Gastroesophageal sphincter (tissue), 3 donors: ENCODE data around the gene ALG12.

Experiments used
- CTCF ChIP-seq, 4 experiments: fragments of 200-600 bp in 2 of 4; fragments of 450-650 bp in 2 of 4; sonication (generic) in 1 of 4; IDR thresholded peaks; one replicate each; pipeline ENCODE4 v1.5.1; 2017 to 2019; ENCODE audit warnings: antibody characterized with exemption in 4 of 4, mild to moderate bottlenecking in 2 of 4, moderate library complexity in 2 of 4
- POLR2A ChIP-seq, 2 donors: fragments of 450-650 bp; IDR thresholded peaks; one replicate each; pipeline ENCODE4 v1.6.1; 2017; ENCODE audit warnings: antibody characterized with exemption in 2 of 2, mild to moderate bottlenecking in 2 of 2, moderate library complexity in 1 of 2

DNA sequence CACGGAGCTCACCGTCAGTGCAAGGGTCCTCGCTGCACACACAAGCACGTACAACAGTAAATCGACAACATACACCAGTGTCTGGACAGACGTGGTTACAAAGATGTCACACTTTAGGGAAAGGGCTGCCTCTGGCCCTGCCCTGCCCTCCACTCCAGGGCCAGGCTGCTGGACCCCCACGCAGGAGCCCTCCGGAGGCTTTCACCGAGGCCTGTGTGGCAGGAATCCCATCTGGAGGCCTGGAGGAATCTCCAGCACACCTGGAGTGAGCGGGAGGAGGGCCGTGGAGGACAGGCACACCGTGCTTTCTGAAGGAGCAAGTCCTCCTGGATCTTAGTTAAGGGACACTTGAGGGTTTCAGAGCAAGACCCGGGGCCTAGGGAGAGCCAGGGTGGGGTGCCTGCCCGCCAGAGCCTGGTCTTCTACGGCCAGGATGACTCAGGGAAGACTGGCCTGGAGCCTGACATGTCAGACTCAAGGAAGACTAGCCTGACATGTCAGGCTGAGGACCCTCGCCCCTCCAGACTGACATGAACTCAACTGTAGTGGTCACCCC lies 40.2 kb upstream of the ALG12 start:
- TF ChIP-seq POLR2A (IDR thresholded peaks at IDR 0.05) (no peak), CTCF (IDR thresholded peaks at IDR 0.05) (no peak)
